H1 (cell line): Measurements from ENCODE around the gene KCNE4. TPM values are rescaled to one million over a fixed set of nuclear protein-coding genes. Genes with fewer than 3 reads are reported as not detected.

ENCODE experiments used
- CTCF ChIA-PET: fragments of 300-600 bp; sonication (Branson Sonifier 250); formaldehyde crosslinking; loops from one replicate; lab custom pipeline; 2021; ENCODE audit not compliant: partially characterized antibody; lab: Charles Lee
- POLR2A ChIA-PET: fragments of 300-600 bp; sonication (Branson Sonifier 250); formaldehyde crosslinking; loops from one replicate; lab custom pipeline; 2021; ENCODE audit warnings: inconsistent platforms; ENCODE audit not compliant: partially characterized antibody; lab: Charles Lee
- DNase-seq, 2 experiments: peaks; one replicate each; pipeline versions ENCODE4 v3.0.0 to v3.0.0-alpha.2; 2010 to 2022; ENCODE audit warnings: low spot score in 2 of 2, low read depth in 1 of 2, mixed read lengths in 1 of 2
- FAIRE-seq: peaks from 2 replicates; lab custom pipeline; 2011; peaks lifted over from hg19 to GRCh38; lab: Jason Lieb, UNC
- H2AFZ ChIP-seq: 2 replicates; pipeline ENCODE4 v1.8.1; 2012; ENCODE audit warnings: low read length, inconsistent platforms
- H2AK5ac ChIP-seq: 2 replicates; pipeline ENCODE4 v1.6.1; 2013; ENCODE audit warnings: low read depth, low read length
- H2BK120ac ChIP-seq: replicated peaks from 2 replicates; pipeline ENCODE3; 2013; ENCODE audit warnings: low read depth, low read length, inconsistent platforms
- H2BK12ac ChIP-seq: 2 replicates; pipeline ENCODE4 v1.6.1; 2013; ENCODE audit warnings: low read depth, low read length
- H2BK15ac ChIP-seq: 2 replicates; pipeline ENCODE4 v1.6.1; 2013; ENCODE audit warnings: low read length
- H2BK20ac ChIP-seq: 2 replicates; pipeline ENCODE4 v1.6.1; 2013; ENCODE audit warnings: low read length
- H2BK5ac ChIP-seq: 2 replicates; pipeline ENCODE4 v1.6.1; 2013; ENCODE audit warnings: low read depth, low read length
- H3K14ac ChIP-seq: 2 replicates; pipeline ENCODE4 v1.6.1; 2013; ENCODE audit warnings: inconsistent platforms; ENCODE audit not compliant: insufficient read length
- H3K18ac ChIP-seq: 2 replicates; pipeline ENCODE4 v1.6.1; 2013; ENCODE audit warnings: low read length; ENCODE audit errors: extremely low read depth
- H3K23ac ChIP-seq: 2 replicates; pipeline ENCODE4 v1.6.1; 2013; ENCODE audit warnings: inconsistent platforms; ENCODE audit not compliant: insufficient read length
- H3K23me2 ChIP-seq: 2 replicates; pipeline ENCODE4 v1.6.1; 2013; ENCODE audit warnings: low read depth, low read length
- H3K27ac ChIP-seq: 2 replicates; pipeline ENCODE4 v1.6.1; 2011; ENCODE audit warnings: low read depth, low read length, inconsistent platforms
- H3K27me3 ChIP-seq, 4 experiments: replicated peaks in 1 of 4; 1 replicate in 1 of 4; 2 replicates in 3 of 4; pipeline versions ENCODE4 v1.6.1 to v1.8.1; 2011 to 2013; ENCODE audit warnings: low read length in 3 of 4, mild to moderate bottlenecking in 3 of 4, inconsistent platforms in 2 of 4, mixed read lengths in 2 of 4, moderate library complexity in 1 of 4; ENCODE audit not compliant: control insufficient read depth in 3 of 4, insufficient read depth in 3 of 4; ENCODE audit errors: extremely low read depth in 1 of 4
- H3K36me3 ChIP-seq, 4 experiments: 2 replicates each; pipeline versions ENCODE4 v1.6.1 to v1.8.1; 2011 to 2013; ENCODE audit warnings: mild to moderate bottlenecking in 4 of 4, low read length in 3 of 4, moderate library complexity in 2 of 4, control low read depth in 1 of 4, inconsistent platforms in 1 of 4; ENCODE audit not compliant: insufficient read depth in 4 of 4, control insufficient read depth in 2 of 4
- H3K4ac ChIP-seq: replicated peaks from 2 replicates; pipeline ENCODE3; 2013; ENCODE audit warnings: low read length, low read depth, mixed read lengths, inconsistent platforms; ENCODE audit not compliant: insufficient read length
- H3K4me1 ChIP-seq, 4 experiments: replicated peaks in 1 of 4; 1 replicate in 1 of 4; 2 replicates in 3 of 4; pipeline versions ENCODE4 v1.6.1 to v1.8.1; 2011 to 2013; ENCODE audit warnings: low read length in 3 of 4, inconsistent platforms in 2 of 4, mixed read lengths in 1 of 4; ENCODE audit not compliant: insufficient read depth in 4 of 4, control insufficient read depth in 3 of 4
- H3K4me2 ChIP-seq, 2 experiments: 2 replicates each; pipeline versions ENCODE4 v1.6.1 to v1.8.1; 2011 to 2013; ENCODE audit warnings: low read depth in 2 of 2, low read length in 2 of 2, control low read depth in 1 of 2, inconsistent platforms in 1 of 2, mild to moderate bottlenecking in 1 of 2; ENCODE audit not compliant: insufficient read depth in 1 of 2
- H3K4me3 ChIP-seq, 4 experiments: fragments of 200-600, 300-600 bp in 1 of 4; sonication (generic), shearing (Covaris generic), sonication (Bioruptor Twin) in 1 of 4; 2 replicates each; pipeline versions ENCODE4 v1.5.1 to v1.8.1; 2011 to 2016; ENCODE audit warnings: low read length in 4 of 4, low read depth in 3 of 4, control low read depth in 2 of 4, inconsistent platforms in 2 of 4, mild to moderate bottlenecking in 2 of 4, mixed read lengths in 1 of 4, moderate library complexity in 1 of 4; ENCODE audit not compliant: insufficient read depth in 2 of 4; ENCODE audit errors: extremely low read depth in 1 of 4
- H3K56ac ChIP-seq: replicated peaks from 2 replicates; pipeline ENCODE3; 2013; ENCODE audit warnings: low read depth, mild to moderate bottlenecking, mixed read lengths, low read length, inconsistent platforms; ENCODE audit not compliant: insufficient read length
- H3K79me1 ChIP-seq: 2 replicates; pipeline ENCODE4 v1.6.1; 2013; ENCODE audit warnings: low read depth, low read length, control low read depth
- H3K79me2 ChIP-seq, 2 experiments: 2 replicates each; pipeline versions ENCODE4 v1.6.1 to v1.8.1; 2012 to 2013; ENCODE audit warnings: low read length in 2 of 2, mild to moderate bottlenecking in 2 of 2, inconsistent platforms in 1 of 2; ENCODE audit not compliant: insufficient read depth in 2 of 2, control insufficient read depth in 1 of 2
- H3K9ac ChIP-seq, 4 experiments: replicated peaks in 1 of 4; 1 replicate in 1 of 4; 2 replicates in 3 of 4; pipeline versions ENCODE4 v1.6.1 to v1.8.1; 2011 to 2013; ENCODE audit warnings: low read depth in 3 of 4, low read length in 3 of 4, control low read depth in 2 of 4, mild to moderate bottlenecking in 2 of 4, moderate library complexity in 2 of 4, inconsistent platforms in 1 of 4; ENCODE audit errors: extremely low read depth in 1 of 4
- H3K9me3 ChIP-seq, 2 experiments: 2 replicates each; pipeline versions ENCODE4 v1.6.1 to v1.8.1; 2012 to 2013; ENCODE audit warnings: mild to moderate bottlenecking in 2 of 2, moderate library complexity in 2 of 2, control low read depth in 1 of 2, inconsistent platforms in 1 of 2, low read depth in 1 of 2, low read length in 1 of 2, mixed read lengths in 1 of 2; ENCODE audit not compliant: insufficient read depth in 2 of 2
- H4K20me1 ChIP-seq, 2 experiments: replicated peaks in 1 of 2; 2 replicates each; pipeline versions ENCODE3 to v1.8.1; 2011 to 2013; ENCODE audit warnings: inconsistent platforms in 2 of 2, low read length in 2 of 2, mild to moderate bottlenecking in 1 of 2; ENCODE audit not compliant: insufficient read depth in 2 of 2, control insufficient read depth in 1 of 2
- H4K5ac ChIP-seq: 2 replicates; pipeline ENCODE4 v1.6.1; 2013; ENCODE audit warnings: low read length, low read depth, mixed read lengths, inconsistent platforms; ENCODE audit not compliant: insufficient read length
- H4K8ac ChIP-seq: 2 replicates; pipeline ENCODE4 v1.8.0; 2013; ENCODE audit warnings: mild to moderate bottlenecking, moderate library complexity, low read length, inconsistent platforms; ENCODE audit not compliant: insufficient read depth; ENCODE audit errors: extremely low read depth
- H4K91ac ChIP-seq: replicated peaks from 2 replicates; pipeline ENCODE3; 2013; ENCODE audit warnings: low read length, mixed read lengths, inconsistent platforms; ENCODE audit not compliant: insufficient read length
- CEBPB ChIP-seq: IDR thresholded peaks from 2 replicates; pipeline ENCODE4 v1.6.1; 2012; ENCODE audit warnings: low read depth, low read length
- NRF1 ChIP-seq: IDR thresholded peaks from 2 replicates; pipeline ENCODE4 v1.6.1; 2011; ENCODE audit warnings: mild to moderate bottlenecking, low read depth, low read length, improper control_type of control experiment
- POLR2A ChIP-seq, 2 experiments: IDR thresholded peaks; 1 replicate in 1 of 2; 2 replicates in 1 of 2; pipeline ENCODE4 v1.6.1; 2011; ENCODE audit warnings: low read depth in 2 of 2, low read length in 2 of 2, mild to moderate bottlenecking in 2 of 2; ENCODE audit errors: control extremely low read depth in 1 of 2
- RBBP5 ChIP-seq: IDR thresholded peaks from 2 replicates; pipeline ENCODE4 v1.7.1; 2012; ENCODE audit warnings: low read depth, mild to moderate bottlenecking, inconsistent platforms, low read length, moderate library complexity, borderline replicate concordance
- TAF7 ChIP-seq: optimal IDR thresholded peaks from 2 replicates; pipeline ENCODE3; 2011; ENCODE audit warnings: low read depth, mild to moderate bottlenecking, inconsistent platforms, low read length, moderate library complexity, borderline replicate concordance
- YY1 ChIP-seq: IDR thresholded peaks from 2 replicates; pipeline ENCODE4 v1.6.1; 2011; ENCODE audit warnings: low read depth, mild to moderate bottlenecking, low read length
- ZNF274 ChIP-seq: IDR thresholded peaks from 2 replicates; pipeline ENCODE4 v1.7.0; 2012; ENCODE audit warnings: low read length, borderline replicate concordance; ENCODE audit errors: extremely low read depth
- WGBS, 2 experiments: shearing (Covaris generic) in 1 of 2; methylation state at CpG; one replicate each; pipeline versions ENCODE4 v1.1.6 to v1.1.7; 2013 to 2015; ENCODE audit warnings: low lambda C conversion rate in 2 of 2, mixed read lengths in 2 of 2, inconsistent platforms in 1 of 2, low coverage in 1 of 2, missing lambda C conversion rate in 1 of 2; ENCODE audit not compliant: insufficient replicate concordance in 2 of 2, insufficient coverage in 1 of 2, insufficient read length in 1 of 2; ENCODE audit errors: extremely low coverage in 1 of 2, missing lambda C conversion rate in 1 of 2; 5-methylcytosine and 5-hydroxymethylcytosine counted together
- polyA plus RNA-seq, 7 experiments: library from polyadenylated mRNA; depleted of rRNA in 3 of 7; stranded (reverse) in 5 of 7; unstranded in 2 of 7; fragments of >200 nt in 5 of 7; fragments of 200-250 nt in 2 of 7; gene quantifications; 1 replicate in 5 of 7; 2 replicates in 1 of 7; 4 replicates in 1 of 7; pipeline versions ENCODE4 v1.2.1 to v1.2.3, GENCODE V29; 2011 to 2013; ENCODE audit warnings: missing spikeins in 2 of 7, mixed read lengths in 2 of 7
- total RNA-seq: library from RNA; stranded (reverse); fragmentation: NEBNext Ultra II Directional; extraction: Animal tissue kit (Norgen Biotek cat#: 25700); gene quantifications from 2 replicates; pipeline ENCODE4 v1.2.1, GENCODE V29; 2021

KCNE4 gene
- total and polyA plus RNA-seq, 2 of the 8 experiments (the other 6 are each of a cell fraction or from before 2014, with no cell fraction given) = 0.08 to 0.09 TPM

DNA sequence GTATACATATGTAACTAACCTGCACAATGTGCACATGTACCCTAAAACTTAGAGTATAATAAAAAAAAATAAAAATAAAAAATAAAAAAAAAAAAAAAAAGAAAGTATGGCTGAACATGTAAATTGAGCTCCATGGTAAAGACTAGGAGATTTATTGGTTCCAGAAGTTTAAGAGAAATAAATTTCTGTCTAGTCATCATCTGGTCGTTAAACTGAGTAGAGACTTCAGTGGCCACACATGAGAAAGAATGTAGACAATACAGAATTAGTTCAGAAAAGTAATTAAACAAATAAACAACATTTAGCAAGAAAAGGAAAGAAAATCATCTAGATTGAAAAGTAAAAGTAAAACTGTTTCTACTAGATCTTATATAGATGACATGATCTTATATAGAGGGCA, 12.4 kb upstream of the KCNE4 start:
- H2AK5ac ChIP-seq = no peak overlapping the region
- H3K9ac ChIP-seq = no peak overlapping the region
- no peak overlapping the region for H2BK120ac ChIP-seq
- no peaks in the 10 kb centered on the region for H3K79me1 ChIP-seq
- no peak overlapping the region for H2BK5ac ChIP-seq
- H3K23ac ChIP-seq = no peak overlapping the region
- no peaks in the 10 kb centered on the region for H3K36me3 ChIP-seq
- no peak overlapping the region for H3K56ac ChIP-seq
- no peak overlapping the region for H3K27ac ChIP-seq
- H3K79me2 ChIP-seq = no peaks in the 10 kb centered on the region
- WGBS, 2 experiments = 87% methylated on average over 1 of the region's 1 CpG; no CpG with 5 or more reads in 1 of the 2 experiments
- H3K18ac ChIP-seq = no peak overlapping the region; the same call in 1 of the 2 replicates
- no peak overlapping the region for H2AFZ ChIP-seq
- H4K20me1 ChIP-seq = no peaks in the 10 kb centered on the region
- H2BK12ac ChIP-seq = no peak overlapping the region
- H3K4me3 ChIP-seq = no peak overlapping the region
- H2BK15ac ChIP-seq = no peak overlapping the region
- POLR2A ChIA-PET = no interaction called here
- H3K4me1 ChIP-seq = peaks cover 4 to 23% (median 17%) of the 10 kb centered on the region in 4 experiments
- no peak overlapping the region for H3K4me2 ChIP-seq
- H3K9me3 ChIP-seq = 0 out of 4 replicates have a peak, but pooled peaks cover 0 to 3% of the 10 kb centered on the region in 2 experiments
- DNase-seq (no peak), FAIRE-seq (no peak)
- no peak overlapping the region for H4K8ac ChIP-seq
- no peaks in the 10 kb centered on the region for H3K27me3 ChIP-seq
- H3K23me2 ChIP-seq = no peaks in the 10 kb centered on the region
- no peak overlapping the region for H4K5ac ChIP-seq
- no peak overlapping the region for H3K4ac ChIP-seq
- H2BK20ac ChIP-seq = no peak overlapping the region
- CTCF ChIA-PET = interaction anchor here (0.6 to 1.7 kb wide), 4 partner anchors 12 to 18 kb away, joined by 3 to 5 read pairs (median 4); no protein-coding TSS in a partner anchor
- H3K14ac ChIP-seq = no peak overlapping the region
- no peak overlapping the region for H4K91ac ChIP-seq
- TF ChIP-seq TAF7 (no peak), RBBP5 (no peak), ZNF274 (no peak), CEBPB (no peak), NRF1 (no peak), YY1 (no peak), POLR2A (IDR thresholded peaks at IDR 0.05; ENCODE audit: control extremely low read depth in 1 of 2, low read depth in 2 of 2, low read length in 2 of 2) (no peak)
